Glomerular visceral epithelial cell (primary cell): ENCODE measurements around the gene CD48.
A peak's percentile ranks its signal among the peaks of the same experiment; 100 is the strongest.

Experiments used
- DNase-seq: peaks from one replicate; pipeline ENCODE4 v3.0.0-alpha.2; 2016; ENCODE audit errors: extremely low spot score

The CD48 gene

DNA sequence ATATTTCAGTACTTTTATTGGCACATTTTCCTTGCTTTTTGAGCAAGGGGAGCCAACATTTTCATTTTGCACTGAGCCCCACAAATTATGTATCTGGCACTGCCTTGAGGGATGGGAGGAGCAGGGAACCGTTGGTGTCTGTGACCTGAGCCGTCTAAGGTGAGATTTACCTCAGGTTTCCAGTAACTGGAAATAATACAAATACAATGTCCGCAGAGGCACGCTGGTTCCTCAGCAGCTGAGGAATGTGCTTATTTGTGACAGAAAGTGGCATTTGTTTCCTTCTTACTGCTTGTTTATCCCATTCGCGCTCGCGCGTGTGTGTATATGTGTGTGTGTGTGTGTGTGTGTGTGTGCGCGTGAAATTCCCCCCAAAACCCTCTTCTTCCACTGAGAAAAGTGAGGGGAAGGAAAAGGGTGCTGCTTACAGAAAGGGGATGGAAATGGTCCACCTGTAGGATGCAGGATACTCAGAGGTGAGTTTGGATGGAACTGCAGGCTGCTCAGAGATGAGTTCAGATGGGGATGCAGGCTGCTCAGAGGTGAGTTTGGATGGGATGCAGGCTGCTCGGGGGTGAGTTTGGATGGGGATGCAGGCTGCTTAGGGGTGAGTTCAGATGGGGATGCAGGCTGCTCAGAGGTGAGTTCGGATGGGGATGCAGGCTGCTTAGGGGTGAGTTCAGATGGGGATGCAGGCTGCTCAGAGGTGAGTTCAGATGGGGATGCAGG lies 34.6 kb downstream of the CD48 start:
- no peak for DNase-seq

DNA sequence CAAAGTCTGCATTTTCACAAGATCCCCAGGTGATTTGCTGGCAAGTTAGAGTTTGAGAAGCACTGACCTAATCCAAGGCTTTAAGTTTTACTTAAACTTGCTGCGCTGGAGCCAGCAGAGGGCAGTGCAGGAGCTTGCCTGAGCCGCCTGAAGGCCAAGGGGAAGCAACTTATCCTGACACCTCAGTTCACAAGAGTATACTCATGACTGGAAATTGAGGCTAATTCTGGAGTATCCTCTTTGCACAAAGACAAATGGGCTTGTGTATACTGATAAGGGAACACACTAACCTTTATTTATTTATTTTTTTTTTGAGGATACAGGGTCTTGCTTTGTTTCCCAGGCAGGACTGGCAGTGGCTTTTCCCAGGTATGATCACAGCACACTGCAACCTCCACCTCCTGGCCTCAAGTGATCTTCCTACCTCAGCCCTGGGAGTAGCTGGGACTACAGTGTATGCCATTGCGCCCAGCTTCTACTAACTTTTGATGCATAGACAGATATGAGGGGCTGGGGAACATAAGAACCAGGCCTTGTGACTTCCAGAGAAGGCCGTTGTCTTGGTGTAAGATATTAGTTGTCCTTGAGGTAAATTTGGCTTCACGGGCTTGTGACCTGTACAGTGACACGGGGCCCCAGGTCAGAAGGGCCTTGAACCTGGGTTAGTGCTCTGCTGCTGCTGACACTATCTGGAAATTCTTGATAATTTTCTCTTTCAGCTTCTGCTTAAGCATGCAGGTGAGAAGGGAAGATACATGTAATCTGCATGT lies 35.8 kb downstream of the CD48 start:
- peak; percentile 57 for DNase-seq

DNA sequence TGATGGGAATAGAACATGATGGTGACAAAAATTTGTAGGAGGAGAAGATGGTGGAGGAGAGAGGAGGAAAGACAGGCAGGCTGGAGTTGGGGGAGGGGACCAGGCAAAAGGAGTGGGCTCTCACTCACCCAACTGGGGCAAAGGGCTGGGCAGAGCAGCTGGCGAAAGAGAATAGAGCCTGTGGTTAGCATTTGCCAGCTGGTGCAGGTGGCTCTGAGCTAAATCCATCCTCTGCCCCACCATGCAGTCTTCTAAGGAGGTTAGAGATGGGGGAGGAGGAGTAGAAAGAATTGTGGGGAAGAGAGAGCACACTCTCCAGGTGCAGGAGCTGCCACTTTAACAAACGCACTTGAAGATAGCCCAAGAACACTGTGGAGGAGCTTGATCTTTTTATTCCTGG lies 37.2 kb downstream of the CD48 start:
- no peak for DNase-seq

DNA sequence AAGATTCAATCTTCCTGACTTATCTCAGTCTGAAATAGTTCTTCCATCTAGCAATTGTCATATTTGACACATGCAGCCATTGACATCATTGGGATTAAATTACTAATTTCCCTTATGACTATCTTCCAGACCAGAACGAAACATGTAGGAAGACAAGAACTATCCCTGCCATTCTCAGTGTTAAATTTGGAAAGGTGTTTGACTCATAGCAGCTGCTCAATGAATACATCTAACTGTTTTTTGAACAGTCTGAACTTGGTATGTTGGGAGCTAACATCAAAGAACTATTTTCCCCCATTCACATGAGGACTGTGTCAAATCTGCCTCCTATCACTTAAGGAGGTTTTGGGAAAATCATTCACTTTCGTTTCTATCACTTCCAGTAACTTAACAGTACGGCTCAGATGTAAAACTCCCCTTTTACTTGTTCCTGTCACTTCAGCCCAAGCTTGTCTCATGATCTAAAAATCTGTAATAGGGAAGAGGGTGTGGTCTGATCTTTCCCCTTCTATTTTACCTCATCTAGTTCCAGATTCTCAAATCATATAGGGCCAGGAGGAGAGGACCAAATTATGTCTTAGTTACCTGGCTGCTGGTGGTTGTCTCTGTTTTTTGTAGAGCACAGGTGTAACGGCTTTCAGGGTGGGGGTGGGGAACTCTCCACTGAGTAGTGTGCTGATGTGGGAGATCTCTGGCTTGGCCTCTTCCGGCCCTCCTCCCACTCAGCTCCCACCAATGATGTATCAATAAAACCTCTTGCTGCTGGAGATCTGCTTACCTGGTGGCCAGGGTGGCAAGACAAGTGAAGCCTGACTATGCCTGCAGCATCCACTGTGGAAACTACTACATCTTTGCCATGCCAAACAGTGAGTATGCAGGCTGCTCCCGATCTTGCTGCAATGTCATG lies 38.6 kb downstream of the CD48 start:
- DNase-seq = no peak

DNA sequence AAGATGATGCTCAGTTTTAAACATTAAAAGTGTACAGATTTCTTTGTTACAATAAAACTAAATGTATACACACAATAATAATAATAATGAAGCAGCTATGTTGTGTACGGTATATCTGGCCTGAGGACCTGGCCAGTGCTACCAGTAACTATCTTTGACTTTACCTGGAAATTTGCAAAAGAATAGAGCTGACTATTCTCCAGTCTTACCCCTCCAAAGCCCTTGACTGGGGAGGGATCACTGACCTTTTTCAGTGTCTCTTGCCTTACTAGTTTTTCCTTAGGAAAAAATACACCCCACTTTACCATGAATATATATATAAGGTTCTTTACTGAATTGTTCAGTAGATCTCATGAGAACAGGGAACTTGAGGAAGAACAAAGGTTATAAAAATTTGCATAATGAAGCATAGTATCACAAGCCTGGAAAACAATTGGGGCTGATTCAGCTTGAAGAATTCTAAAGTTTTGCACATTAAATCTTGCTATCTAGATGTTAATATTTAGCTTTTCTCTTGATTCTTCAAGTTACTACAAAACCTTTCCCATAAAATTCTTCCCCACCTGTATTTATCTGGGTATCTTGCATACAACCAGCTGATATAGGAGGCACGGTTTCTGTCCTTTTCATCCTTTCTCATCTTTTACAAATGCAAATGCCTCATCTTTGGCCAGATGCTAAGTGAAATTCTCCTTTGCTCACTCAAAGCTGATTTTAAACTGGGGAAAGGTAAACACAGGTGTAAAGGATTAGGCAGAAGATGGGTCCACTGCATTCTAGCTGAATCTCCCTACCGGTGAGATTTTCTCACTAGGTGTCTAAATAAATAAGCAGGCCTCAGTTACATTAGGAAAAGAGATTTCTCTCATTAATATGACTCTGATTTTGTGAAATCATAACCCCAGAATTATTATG lies 39.8 kb downstream of the CD48 start:
- no peak for DNase-seq

DNA sequence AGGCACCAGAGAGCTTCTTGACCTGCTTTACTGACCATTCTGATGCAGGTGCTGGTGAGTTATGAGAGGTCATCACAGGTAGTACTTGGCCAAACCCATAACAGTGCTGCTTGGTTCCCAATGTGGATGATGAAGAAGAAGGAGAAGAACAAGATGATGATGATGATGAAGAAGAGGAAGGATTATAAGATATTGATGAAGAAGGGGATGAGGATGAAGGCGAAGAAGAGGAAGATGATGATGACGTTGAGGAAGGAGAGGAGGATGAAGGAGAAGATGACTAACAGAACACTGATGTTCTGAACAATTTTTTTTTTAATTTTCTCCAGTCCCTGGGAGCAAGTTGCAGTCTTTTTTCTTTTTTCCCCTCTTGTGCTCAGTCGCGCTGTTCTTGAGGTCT lies 40.9 kb downstream of the CD48 start:
- DNase-seq = no peak

DNA sequence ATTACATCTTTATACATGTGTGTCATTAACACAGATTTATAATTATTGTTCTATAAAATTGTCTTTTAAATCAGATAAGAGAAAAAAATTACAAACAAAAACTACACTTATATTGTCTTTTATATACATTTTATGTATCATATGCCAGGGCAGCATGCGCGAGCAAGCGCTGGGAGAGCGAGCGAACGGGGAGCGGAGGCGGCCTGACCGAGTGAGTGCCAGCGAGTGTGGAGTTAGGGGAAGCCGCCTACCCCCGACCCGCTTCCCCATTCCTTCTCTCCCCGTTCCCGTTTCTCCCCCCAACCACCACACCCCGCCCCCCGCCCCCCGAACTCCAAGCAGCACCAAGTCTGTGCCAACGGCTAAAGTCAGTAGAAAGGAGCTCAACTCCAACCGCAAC lies 41.8 kb downstream of the CD48 start:
- DNase-seq = no peak

DNA sequence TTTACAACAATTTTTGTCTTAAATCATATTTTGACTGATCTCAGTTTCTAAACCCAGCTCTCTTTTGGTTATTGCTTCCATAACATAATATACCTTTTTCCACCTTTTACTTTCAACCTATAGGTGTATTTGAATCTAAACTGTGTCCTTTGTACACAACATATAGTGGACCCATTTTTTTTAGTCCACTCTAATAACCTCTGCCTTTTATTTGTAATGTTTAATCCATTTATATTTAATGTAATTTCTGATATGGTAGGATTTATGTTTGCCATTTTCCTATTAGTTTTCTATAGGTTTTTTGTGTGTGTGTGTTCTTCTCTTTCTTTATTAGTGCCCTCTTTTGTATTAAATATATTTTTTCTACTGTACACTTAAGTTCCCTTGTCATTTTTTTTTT lies 42.3 kb downstream of the CD48 start:
- no peak for DNase-seq

DNA sequence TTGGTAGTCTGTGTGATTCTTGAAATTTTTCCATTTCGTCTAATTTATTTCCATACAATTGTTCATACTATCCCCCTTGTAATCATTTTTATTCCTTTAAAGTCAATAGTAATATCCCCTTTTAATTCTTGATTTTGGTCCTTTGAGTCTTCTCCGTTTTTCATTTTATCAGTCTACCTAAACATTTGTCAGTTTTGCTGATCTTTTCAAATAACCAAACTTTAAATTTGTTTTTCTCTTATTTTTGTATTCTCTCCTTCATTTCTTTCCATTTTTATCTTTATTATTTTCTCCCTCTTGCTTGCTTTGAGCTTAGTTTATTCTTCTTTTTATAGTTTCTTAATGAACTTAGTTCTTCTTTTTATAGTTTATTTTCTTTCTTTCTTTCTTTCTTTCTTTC lies 43.7 kb downstream of the CD48 start:
- DNase-seq = no peak

DNA sequence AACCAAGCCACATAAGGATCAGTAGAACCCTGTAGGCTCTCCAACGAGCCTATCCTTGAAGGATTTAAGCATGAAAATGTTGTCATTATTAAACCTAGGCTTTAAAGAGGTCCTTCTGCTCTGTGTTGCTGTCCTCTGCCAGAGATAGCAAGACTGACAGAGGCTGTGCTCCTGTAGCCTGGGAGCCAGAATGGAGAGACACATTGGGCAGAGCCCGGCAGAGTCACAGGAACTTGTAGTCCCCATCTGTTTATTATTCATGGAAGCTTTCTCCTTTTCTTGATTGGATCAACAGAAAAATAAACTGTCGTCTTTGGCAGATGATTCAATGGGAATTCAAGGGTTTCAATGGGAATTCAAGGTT lies 45.6 kb downstream of the CD48 start:
- DNase-seq = no peak

DNA sequence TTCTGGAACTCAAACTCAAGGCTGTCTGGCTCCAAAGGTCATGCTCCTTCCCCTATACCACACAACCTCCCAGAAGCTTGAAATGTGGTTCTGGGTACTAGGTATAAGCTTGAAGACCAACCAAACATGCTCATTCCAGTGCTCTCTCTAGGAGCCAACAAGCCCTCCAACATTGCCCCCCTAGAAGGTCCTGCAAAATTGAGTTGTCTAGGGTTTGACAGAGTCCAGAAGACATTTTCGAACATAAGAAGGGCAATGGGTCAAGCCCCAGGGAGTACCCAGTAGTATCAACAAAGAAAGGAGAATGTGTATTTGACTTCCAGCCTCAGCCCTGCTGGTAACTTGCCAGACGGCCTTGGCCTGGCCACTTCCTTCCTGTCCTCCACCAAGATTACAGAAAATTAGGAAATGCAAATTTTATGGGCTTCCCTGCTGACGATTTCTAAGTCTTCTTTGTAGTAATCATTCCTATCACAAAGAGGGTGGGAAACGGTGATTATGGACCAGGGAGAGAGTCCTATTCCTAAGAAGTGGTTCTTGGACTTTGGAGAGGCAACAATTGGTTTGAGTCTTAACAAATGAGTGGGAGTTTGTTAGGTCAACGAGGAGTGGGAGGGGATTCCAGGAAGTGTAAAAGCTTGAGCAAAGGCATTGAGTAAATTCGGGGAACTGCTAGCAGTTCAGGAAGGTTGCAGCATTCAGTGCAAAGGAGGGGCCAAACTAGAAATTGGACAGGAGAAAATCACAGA lies 46.1 kb downstream of the CD48 start:
- no peak for DNase-seq

DNA sequence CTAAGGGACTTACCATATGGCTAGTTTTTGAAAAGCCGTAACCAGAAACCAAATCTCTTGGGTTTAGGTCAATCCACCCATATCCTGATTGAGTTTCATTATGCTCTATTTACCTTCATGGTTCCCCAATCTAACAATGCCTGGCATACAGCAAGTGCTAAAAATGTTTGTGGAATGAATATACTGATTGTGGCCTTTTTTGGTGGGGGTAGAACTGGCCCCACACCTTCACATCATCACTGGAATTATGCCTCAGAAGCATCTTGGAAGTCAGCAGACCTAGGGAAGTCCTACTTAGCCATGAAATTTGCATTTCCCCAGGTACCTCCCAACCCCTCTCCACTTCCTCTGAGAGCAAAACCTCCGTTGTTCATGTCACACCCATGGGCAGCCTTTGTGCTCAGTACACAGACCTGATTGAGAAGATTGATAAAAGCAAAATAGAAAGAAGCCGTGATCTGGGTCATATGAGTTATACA lies 47.0 kb downstream of the CD48 start:
- DNase-seq = no peak

DNA sequence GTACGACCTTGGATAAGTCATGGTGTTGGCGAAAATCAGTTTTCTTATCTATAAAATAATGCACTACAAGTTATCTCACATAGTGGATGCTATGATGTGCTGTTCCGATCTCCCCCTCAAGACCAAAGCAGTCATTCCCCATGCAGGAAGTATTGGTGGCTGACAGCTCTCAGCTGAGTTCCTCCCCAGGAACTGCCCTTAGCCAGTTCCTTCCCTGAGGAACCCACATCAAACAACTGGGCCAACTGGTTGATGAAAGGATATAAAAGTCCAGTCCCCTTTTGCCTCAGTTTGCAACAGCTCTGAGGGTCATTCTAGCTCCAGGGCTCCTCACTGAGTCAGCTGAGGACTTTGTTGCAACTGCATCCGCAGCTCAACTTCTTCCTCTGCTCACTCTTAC lies 48.7 kb downstream of the CD48 start:
- DNase-seq = no peak

DNA sequence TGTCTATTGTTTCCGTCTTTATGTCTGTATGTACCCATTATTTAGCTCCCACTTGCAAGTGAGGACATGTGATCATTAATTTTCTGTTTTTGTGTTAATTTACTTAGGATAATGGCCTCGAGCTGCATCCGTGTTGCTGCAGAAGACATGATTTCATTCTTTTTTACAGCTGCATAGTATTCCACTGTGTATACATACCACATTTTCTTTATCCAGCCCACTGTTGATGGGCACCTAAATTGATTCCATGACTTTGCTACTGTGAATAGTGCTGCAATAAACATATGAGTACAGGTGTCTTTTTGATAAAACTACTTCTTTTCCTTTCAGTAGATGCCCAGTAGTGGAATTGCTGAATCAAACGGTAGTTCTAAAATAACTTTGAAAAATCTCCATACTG lies 52.1 kb downstream of the CD48 start:
- no peak for DNase-seq

DNA sequence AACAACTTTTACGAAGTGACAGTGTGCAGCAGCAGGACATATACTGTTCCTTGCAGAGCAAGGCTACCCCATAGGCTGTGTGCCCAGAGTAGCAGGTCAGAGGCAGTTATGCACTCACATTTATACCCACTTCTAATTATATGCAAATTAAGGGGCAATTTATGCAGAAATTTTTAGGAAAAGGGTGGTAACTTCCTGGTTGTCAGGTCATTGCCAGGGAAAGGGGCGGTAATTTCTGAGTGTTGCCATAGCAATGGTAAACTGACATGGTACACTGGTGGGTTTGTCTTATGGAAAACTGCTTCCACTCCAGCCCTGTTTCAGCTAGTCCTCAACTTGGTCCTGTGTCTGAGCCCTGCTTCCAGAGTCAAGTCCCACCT lies 52.8 kb downstream of the CD48 start:
- no peak for DNase-seq

DNA sequence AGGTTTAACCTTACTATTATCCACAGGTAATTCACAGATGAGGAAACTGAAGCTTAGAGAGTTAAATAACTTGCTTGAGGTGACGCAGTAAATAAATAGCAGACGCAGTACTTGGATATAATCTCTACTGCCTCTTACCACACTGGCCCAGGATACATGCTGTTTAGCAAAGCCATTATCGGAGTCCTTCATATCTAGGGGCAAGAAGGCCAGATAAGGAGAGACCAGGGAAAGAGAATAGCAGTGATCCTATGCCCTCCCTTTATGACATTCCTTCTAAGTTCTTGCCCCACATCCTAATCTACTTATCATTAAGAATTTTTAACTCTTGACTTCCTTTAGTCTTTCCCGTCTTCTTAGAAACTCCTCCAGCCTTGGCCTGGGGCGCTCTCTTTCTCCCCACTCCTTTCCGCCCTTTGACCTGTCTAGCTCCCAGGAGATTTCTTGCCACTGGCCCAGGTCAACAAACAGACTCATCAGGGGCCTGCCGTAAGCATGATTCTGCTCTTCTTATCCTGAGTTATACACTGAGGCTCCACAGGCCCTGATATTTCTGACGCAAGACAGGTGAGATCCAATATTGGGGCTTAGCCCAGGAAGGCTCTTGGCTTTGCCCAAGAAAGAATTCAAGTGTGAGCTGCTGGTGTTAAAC lies 53.3 kb downstream of the CD48 start:
- no peak for DNase-seq

DNA sequence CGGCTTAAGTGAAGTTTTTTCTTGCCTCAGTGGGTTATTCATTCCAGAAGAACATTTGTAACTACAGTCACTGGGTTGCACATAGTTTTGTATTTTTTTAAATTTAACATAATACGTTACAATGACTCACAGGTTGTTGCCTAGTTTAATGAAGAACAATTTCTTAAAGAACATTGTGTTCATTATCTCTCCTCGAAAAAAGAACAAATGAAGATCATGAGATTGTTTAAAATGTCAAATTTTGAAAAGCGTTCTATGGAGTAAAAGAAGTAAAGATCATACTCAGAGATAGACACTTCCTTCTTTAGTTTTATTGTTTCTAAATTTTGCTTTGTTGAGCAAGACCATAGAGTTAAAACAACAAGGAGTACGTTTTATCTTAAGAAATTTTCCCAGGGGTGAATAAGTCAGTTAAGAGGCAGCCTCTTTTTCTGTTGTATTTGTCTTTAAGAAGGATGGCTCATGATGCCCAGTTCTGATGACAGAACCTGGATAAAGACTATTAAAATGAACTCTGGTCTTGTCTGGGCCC lies 54.3 kb downstream of the CD48 start:
- DNase-seq = no peak

DNA sequence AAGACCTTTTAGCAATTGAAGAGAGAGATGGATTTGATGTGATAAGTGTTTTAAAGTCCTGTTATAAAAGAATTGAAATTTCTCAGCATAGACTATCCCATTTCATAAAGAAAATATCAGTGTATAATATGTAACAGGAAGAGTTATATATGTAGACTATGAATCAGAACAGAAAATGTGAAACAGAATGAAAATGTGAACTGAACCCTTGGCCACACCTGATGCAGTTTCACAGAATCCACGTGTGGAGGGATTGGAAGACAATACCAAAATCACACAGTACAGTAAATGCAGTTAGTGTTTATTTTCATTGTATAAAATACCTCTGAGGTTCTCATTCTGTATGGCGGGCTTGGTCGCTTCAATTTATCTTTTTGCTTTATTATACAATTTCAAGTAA lies 54.9 kb downstream of the CD48 start:
- no peak for DNase-seq

DNA sequence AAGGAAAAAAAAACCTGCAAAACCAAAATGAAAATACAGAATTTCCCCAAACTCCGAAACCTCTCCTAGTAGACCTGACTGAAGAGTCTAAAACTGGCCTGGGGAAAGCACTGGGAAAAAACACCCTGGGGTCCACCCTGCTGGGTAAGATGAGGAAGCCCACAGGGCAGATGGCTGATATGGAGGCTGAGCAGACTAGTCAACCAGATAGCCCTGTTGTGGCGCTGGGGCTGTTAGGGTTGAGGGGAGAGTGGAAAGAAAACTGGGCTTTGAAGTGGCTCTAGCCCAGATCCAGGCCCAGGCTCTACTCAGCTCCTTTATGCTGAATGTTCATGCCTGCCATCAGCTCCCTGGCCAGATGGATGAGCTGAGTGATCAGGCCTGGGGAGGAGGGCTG lies 58.0 kb downstream of the CD48 start:
- DNase-seq = no peak
